ENCODE data around the gene IRF3. TPM values are rescaled to one million over a fixed set of nuclear protein-coding genes. Genes with fewer than 3 reads are reported as not detected.

Gene IRF3
- total and polyA plus RNA-seq, 10 of the 15 experiments (the other 5 are each of a cell fraction or from before 2014, with no cell fraction given) = 5.5 to 110 (median 63.4) TPM

- 0 out of 2 replicates have a peak, but pooled peaks have one; percentile 42 for TF ChIP-seq ZNF207 (IDR thresholded peaks at IDR 0.05; ENCODE audit: borderline replicate concordance)
- TF ChIP-seq NR2F1 (conservative IDR thresholded peaks at IDR 0.05) = peak; percentile 52
- peak; percentile 80; the same call in 1 of the 2 replicates for TF ChIP-seq SMAD5 (IDR thresholded peaks at IDR 0.05; ENCODE audit: low read depth)
- no peak for TF ChIP-seq KDM1A (IDR thresholded peaks at IDR 0.05; ENCODE audit: borderline replicate concordance)
- TF ChIP-seq KLF5 (IDR thresholded peaks at IDR 0.05; ENCODE audit: partially characterized antibody) = no peak
- TF ChIP-seq, protein P1, sequence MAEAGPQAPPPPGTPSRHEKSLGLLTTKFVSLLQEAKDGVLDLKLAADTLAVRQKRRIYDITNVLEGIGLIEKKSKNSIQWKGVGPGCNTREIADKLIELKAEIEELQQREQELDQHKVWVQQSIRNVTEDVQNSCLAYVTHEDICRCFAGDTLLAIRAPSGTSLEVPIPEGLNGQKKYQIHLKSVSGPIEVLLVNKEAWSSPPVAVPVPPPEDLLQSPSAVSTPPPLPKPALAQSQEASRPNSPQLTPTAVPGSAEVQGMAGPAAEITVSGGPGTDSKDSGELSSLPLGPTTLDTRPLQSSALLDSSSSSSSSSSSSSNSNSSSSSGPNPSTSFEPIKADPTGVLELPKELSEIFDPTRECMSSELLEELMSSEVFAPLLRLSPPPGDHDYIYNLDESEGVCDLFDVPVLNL (IDR thresholded peaks at IDR 0.05; ENCODE audit: low read depth, low read length) = 0 out of 2 replicates have a peak, but pooled peaks have one; percentile 13
- TF ChIP-seq, protein P2, sequence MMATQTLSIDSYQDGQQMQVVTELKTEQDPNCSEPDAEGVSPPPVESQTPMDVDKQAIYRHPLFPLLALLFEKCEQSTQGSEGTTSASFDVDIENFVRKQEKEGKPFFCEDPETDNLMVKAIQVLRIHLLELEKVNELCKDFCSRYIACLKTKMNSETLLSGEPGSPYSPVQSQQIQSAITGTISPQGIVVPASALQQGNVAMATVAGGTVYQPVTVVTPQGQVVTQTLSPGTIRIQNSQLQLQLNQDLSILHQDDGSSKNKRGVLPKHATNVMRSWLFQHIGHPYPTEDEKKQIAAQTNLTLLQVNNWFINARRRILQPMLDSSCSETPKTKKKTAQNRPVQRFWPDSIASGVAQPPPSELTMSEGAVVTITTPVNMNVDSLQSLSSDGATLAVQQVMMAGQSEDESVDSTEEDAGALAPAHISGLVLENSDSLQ (IDR thresholded peaks at IDR 0.05) = peak; percentile 59; the same call in 1 of the 2 replicates
- TF ChIP-seq POLR2AphosphoS2 (IDR thresholded peaks at IDR 0.05; ENCODE audit: low read depth, low read length) = peak; percentile 79
- TF ChIP-seq HDAC2 (IDR thresholded peaks at IDR 0.05) = no peak
- TF ChIP-seq DPF2 (IDR thresholded peaks at IDR 0.05) = peak; percentile 31; the same call in 1 of the 2 replicates
- no peak for TF ChIP-seq MEF2B (IDR thresholded peaks at IDR 0.05; ENCODE audit: partially characterized antibody, poor library complexity, severe bottlenecking)
- 0 out of 2 replicates have a peak, but pooled peaks have one; percentile 4 for TF ChIP-seq NRF1 (conservative IDR thresholded peaks at IDR 0.05; ENCODE audit: low read depth, low read length)
- peak; percentile 42 for TF ChIP-seq MXI1 (IDR thresholded peaks at IDR 0.05; ENCODE audit: low read depth, low read length)
- peak; percentile 79; the same call in 1 of the 2 replicates for TF ChIP-seq EED (IDR thresholded peaks at IDR 0.05; ENCODE audit: low read depth)
- TF ChIP-seq, protein P3, sequence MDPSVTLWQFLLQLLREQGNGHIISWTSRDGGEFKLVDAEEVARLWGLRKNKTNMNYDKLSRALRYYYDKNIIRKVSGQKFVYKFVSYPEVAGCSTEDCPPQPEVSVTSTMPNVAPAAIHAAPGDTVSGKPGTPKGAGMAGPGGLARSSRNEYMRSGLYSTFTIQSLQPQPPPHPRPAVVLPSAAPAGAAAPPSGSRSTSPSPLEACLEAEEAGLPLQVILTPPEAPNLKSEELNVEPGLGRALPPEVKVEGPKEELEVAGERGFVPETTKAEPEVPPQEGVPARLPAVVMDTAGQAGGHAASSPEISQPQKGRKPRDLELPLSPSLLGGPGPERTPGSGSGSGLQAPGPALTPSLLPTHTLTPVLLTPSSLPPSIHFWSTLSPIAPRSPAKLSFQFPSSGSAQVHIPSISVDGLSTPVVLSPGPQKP (IDR thresholded peaks at IDR 0.05; ENCODE audit: low read depth, low read length) = peak; percentile 35; the same call in 1 of the 2 replicates
- no peak for TF ChIP-seq ETV6 (conservative IDR thresholded peaks at IDR 0.05 in 1 of 2, IDR thresholded peaks at IDR 0.05 in 1 of 2; ENCODE audit: borderline replicate concordance in 1 of 2, low read depth in 1 of 2)
- TF ChIP-seq SMAD1 (IDR thresholded peaks at IDR 0.05; ENCODE audit: low read depth, partially characterized antibody) = peak; percentile 80
- peak; percentile 99 for TF ChIP-seq HDGF (IDR thresholded peaks at IDR 0.05)
- TF ChIP-seq, protein P4, sequence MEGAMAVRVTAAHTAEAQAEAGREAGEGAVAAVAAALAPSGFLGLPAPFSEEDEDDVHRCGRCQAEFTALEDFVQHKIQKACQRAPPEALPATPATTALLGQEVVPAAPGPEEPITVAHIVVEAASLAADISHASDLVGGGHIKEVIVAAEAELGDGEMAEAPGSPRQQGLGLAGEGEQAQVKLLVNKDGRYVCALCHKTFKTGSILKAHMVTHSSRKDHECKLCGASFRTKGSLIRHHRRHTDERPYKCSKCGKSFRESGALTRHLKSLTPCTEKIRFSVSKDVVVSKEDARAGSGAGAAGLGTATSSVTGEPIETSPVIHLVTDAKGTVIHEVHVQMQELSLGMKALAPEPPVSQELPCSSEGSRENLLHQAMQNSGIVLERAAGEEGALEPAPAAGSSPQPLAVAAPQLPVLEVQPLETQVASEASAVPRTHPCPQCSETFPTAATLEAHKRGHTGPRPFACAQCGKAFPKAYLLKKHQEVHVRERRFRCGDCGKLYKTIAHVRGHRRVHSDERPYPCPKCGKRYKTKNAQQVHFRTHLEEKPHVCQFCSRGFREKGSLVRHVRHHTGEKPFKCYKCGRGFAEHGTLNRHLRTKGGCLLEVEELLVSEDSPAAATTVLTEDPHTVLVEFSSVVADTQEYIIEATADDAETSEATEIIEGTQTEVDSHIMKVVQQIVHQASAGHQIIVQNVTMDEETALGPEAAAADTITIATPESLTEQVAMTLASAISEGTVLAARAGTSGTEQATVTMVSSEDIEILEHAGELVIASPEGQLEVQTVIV (IDR thresholded peaks at IDR 0.05; ENCODE audit: borderline replicate concordance, partially characterized antibody) = peak; percentile 42
- 0 out of 2 replicates have a peak, but pooled peaks have one; percentile 36 for TF ChIP-seq CHD2 (IDR thresholded peaks at IDR 0.05; ENCODE audit: borderline replicate concordance, low read depth, low read length)
- 0 out of 2 replicates have a peak, but pooled peaks have one; percentile 1 for TF ChIP-seq SPI1 (IDR thresholded peaks at IDR 0.05; ENCODE audit: borderline replicate concordance, insufficient read depth, low read depth, low read length)
- TF ChIP-seq MEF2A (IDR thresholded peaks at IDR 0.05; ENCODE audit: insufficient read depth, low read depth, low read length) = 0 out of 2 replicates have a peak, but pooled peaks have one; percentile 16
These were observed 25.4 kb downstream of the IRF3 start, which contains the start of gene RRAS (continued) for GRCh38 chr19:49640113-49640898.
